OCI-LY3 (cell line): ENCODE results near the gene CATSPERD.

Source experiments
- H2AFZ ChIP-seq: fragments of 200-600, 300-600 bp; shearing (Covaris generic); 2 replicates; pipeline ENCODE4 v1.6.0; 2014; ENCODE audit warnings: antibody characterized with exemption, low read depth, low read length
- H3K27ac ChIP-seq: fragments of 200-600, 300-600 bp; sonication (generic); 2 replicates; pipeline ENCODE4 v1.5.1; 2014; ENCODE audit warnings: mild to moderate bottlenecking, low read length, moderate library complexity, mixed read lengths
- H3K27me3 ChIP-seq: fragments of 200-600, 300-600 bp; sonication (generic); 2 replicates; pipeline ENCODE4 v1.6.1; 2014; ENCODE audit warnings: low read depth, low read length, mixed read lengths
- H3K36me3 ChIP-seq: fragments of 200-600, 300-600 bp; sonication (generic); replicated peaks from 2 replicates; pipeline ENCODE3; 2014; ENCODE audit warnings: low read depth, low read length, mixed read lengths
- H3K4me1 ChIP-seq: fragments of 300-600, 200-600 bp; sonication (generic); 2 replicates; pipeline ENCODE4 v1.6.1; 2014; ENCODE audit warnings: low read length, mixed read lengths
- H3K4me2 ChIP-seq: fragments of 200-600, 300-600 bp; sonication (generic); 2 replicates; pipeline ENCODE4 v1.6.1; 2014; ENCODE audit warnings: low read length, mixed read lengths
- H3K4me3 ChIP-seq: fragments of 300-600, 200-600 bp; sonication (generic); 2 replicates; pipeline ENCODE4 v1.5.1; 2014; ENCODE audit warnings: antibody characterized with exemption, mild to moderate bottlenecking, low read length, moderate library complexity
- H3K79me2 ChIP-seq: fragments of 300-600, 200-600 bp; shearing (Covaris generic); 2 replicates; pipeline ENCODE4 v1.6.1; 2014; ENCODE audit warnings: mild to moderate bottlenecking, low read length, mixed read lengths
- H3K9ac ChIP-seq: fragments of 300-600, 200-600 bp; shearing (Covaris generic); 2 replicates; pipeline ENCODE4 v1.6.0; 2014; ENCODE audit warnings: mild to moderate bottlenecking, low read length, moderate library complexity
- H3K9me3 ChIP-seq: fragments of 200-600, 300-600 bp; shearing (Covaris generic); 2 replicates; pipeline ENCODE4 v1.6.1; 2014; ENCODE audit warnings: low read length, mixed read lengths; ENCODE audit not compliant: insufficient read depth
- H4K20me1 ChIP-seq: fragments of 200-600, 300-600 bp; sonication (generic); 2 replicates; pipeline ENCODE4 v1.6.1; 2016; ENCODE audit warnings: low read length, mixed read lengths; ENCODE audit not compliant: insufficient read depth
- CTCF ChIP-seq: fragments of 200-600, 300-600 bp; sonication (generic); IDR thresholded peaks from 2 replicates; pipeline ENCODE4 v1.5.1; 2014; ENCODE audit warnings: antibody characterized with exemption, low read length, low read depth
- EZH2phosphoT487 ChIP-seq: fragments of 200-600 bp; shearing (Covaris generic); IDR thresholded peaks from 2 replicates; pipeline ENCODE4 v1.6.1; 2018; ENCODE audit warnings: antibody characterized with exemption, mixed run types, low read depth

The CATSPERD gene

GRCh38 chr19:5705552-5705951, 14.9 kb upstream of the CATSPERD start:
- Histone ChIP-seq H3K4me1 (no peaks in the 10 kb centered on the region), H3K27ac (no peak overlapping the region), H3K4me3 (no peak overlapping the region), H3K9me3 (no peaks in the 10 kb centered on the region), H3K4me2 (no peak overlapping the region), H3K9ac (no peak overlapping the region), H3K36me3 (peaks cover 62% of the 10 kb centered on the region), H3K79me2 (peaks cover 43% of the 10 kb centered on the region), H2AFZ (no peak overlapping the region), H4K20me1 (peaks cover 16% of the 10 kb centered on the region), H3K27me3 (no peaks in the 10 kb centered on the region)
- TF ChIP-seq EZH2phosphoT487 (no peak), CTCF (no peak)

- H3K27me3 ChIP-seq = no peaks in the 10 kb centered on the region
- no peak overlapping the region for H3K4me2 ChIP-seq
- no peak overlapping the region for H2AFZ ChIP-seq
- H3K27ac ChIP-seq = no peak overlapping the region
- H3K9me3 ChIP-seq = no peaks in the 10 kb centered on the region
- H3K36me3 ChIP-seq = peaks cover 67% of the 10 kb centered on the region
- H3K9ac ChIP-seq = no peak overlapping the region
- TF ChIP-seq CTCF (no peak), EZH2phosphoT487 (no peak)
- peaks cover 54% of the 10 kb centered on the region for H3K79me2 ChIP-seq
- no peak overlapping the region for H3K4me3 ChIP-seq
- H4K20me1 ChIP-seq = peaks cover 14% of the 10 kb centered on the region; the same call in 1 of the 2 replicates
- no peaks in the 10 kb centered on the region for H3K4me1 ChIP-seq
Measured at GRCh38 chr19:5706876-5707573, 13.4 kb upstream of the CATSPERD start.

- H3K4me1 ChIP-seq = no peaks in the 10 kb centered on the region
- no peak for TF ChIP-seq EZH2phosphoT487
- no peak for TF ChIP-seq CTCF
- H3K9ac ChIP-seq = no peak overlapping the region
- H3K4me2 ChIP-seq = no peak overlapping the region
- no peak overlapping the region for H3K27ac ChIP-seq
- no peak overlapping the region for H3K4me3 ChIP-seq
- H2AFZ ChIP-seq = no peak overlapping the region
- H3K79me2 ChIP-seq = peaks cover 60% of the 10 kb centered on the region
- no peaks in the 10 kb centered on the region for H3K27me3 ChIP-seq
- H4K20me1 ChIP-seq = peaks cover 17% of the 10 kb centered on the region
- H3K36me3 ChIP-seq = peaks cover 73% of the 10 kb centered on the region
- H3K9me3 ChIP-seq = no peaks in the 10 kb centered on the region
Measured at GRCh38 chr19:5707576-5708575, 12.6 kb upstream of the CATSPERD start.

GRCh38 chr19:5711025-5711424, 9.4 kb upstream of the CATSPERD start:
- no peak for TF ChIP-seq CTCF
- no peak for TF ChIP-seq EZH2phosphoT487
- peaks cover 31% of the 10 kb centered on the region for H4K20me1 ChIP-seq
- no peak overlapping the region for H2AFZ ChIP-seq
- H3K9me3 ChIP-seq = no peaks in the 10 kb centered on the region
- H3K4me3 ChIP-seq = no peak overlapping the region
- H3K27ac ChIP-seq = no peak overlapping the region
- H3K27me3 ChIP-seq = no peaks in the 10 kb centered on the region
- no peak overlapping the region for H3K4me2 ChIP-seq
- H3K79me2 ChIP-seq = peaks cover 66% of the 10 kb centered on the region
- H3K36me3 ChIP-seq = peaks cover 66% of the 10 kb centered on the region
- H3K9ac ChIP-seq = no peak overlapping the region
- no peaks in the 10 kb centered on the region for H3K4me1 ChIP-seq
